Measurements from ENCODE around the gene SENP2. TPM values are rescaled to one million over a fixed set of nuclear protein-coding genes. Genes with fewer than 3 reads are reported as not detected.

Gene SENP2
- total RNA-seq, 1 donor from 2014 or later: 44.6 TPM

DNA sequence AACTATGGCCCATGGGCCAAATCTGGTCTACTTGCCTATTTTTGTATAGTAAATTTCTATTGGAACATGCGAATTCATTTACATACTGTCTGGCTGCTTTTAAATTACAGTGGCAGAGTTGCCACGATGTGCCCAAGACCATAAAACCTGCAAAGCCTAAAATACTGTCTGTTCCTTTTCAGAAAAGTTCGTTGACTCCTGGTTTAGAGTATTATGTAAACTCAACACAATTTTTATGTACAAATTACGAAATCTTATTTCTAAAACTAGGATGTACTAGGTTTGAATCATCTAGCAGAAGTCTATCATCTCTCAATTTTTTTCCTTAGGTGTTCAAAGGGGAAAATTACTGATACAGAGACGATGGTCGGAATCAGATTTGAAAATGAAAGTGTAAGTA is 26.9 kb downstream of the SENP2 start:
- Histone ChIP-seq H3K4me3 (no peak overlapping the region), H3K36me3 (peaks cover 44 to 87% of the 10 kb centered on the region in 2 donors), H3K4me1 (no peaks in the 10 kb centered on the region), H3K27ac (no peak overlapping the region), H3K27me3 (no peaks in the 10 kb centered on the region), H3K9me3 (no peaks in the 10 kb centered on the region)
- intact Hi-C loops (cut with DNase I): no loop called here
- DNase-seq (ENCODE audit: low spot score in 2 of 2): no peak
- TF ChIP-seq, protein P1, sequence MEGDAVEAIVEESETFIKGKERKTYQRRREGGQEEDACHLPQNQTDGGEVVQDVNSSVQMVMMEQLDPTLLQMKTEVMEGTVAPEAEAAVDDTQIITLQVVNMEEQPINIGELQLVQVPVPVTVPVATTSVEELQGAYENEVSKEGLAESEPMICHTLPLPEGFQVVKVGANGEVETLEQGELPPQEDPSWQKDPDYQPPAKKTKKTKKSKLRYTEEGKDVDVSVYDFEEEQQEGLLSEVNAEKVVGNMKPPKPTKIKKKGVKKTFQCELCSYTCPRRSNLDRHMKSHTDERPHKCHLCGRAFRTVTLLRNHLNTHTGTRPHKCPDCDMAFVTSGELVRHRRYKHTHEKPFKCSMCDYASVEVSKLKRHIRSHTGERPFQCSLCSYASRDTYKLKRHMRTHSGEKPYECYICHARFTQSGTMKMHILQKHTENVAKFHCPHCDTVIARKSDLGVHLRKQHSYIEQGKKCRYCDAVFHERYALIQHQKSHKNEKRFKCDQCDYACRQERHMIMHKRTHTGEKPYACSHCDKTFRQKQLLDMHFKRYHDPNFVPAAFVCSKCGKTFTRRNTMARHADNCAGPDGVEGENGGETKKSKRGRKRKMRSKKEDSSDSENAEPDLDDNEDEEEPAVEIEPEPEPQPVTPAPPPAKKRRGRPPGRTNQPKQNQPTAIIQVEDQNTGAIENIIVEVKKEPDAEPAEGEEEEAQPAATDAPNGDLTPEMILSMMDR (IDR thresholded peaks at IDR 0.05): no peak

DNA sequence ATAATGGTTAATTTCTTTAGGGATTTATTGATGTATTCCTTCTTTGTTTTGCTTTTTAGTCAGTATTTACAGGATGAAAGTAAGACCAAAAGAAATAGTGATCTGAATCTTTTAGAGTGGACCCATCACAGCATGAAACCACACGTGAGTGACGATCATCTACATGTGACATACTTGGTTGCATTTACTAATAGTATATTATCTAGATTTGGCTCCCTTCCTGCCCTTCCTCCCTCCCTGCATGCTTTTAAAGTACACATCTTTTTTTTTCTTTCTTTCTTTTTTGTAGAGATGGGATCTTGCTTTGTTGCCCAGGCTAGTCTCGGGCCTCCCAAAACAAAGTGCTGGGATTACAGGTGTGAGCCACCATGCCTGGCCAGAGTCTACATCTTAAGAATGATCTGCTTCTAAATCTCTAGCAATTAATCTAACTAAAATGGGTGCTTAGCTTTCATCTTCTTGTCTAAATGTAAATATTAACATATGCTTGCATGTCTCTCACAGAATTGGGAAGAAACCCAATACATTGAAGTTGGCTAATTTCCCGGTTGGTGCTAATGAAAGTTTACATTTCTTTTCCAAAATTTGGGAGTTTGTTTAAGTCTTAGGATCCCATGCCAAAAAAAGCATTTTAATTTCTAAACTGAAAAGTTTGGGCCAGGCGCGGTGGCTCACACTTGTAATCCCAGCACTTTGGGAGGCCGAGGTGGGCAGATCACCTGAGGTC is 38.0 kb downstream of the SENP2 start:
- intact Hi-C loops (cut with DNase I): no loop called here
- Histone ChIP-seq H3K27me3 (no peaks in the 10 kb centered on the region), H3K4me3 (no peak overlapping the region), H3K27ac (no peak overlapping the region), H3K36me3 (peaks cover 61 to 82% of the 10 kb centered on the region in 2 donors), H3K4me1 (no peaks in the 10 kb centered on the region), H3K9me3 (no peaks in the 10 kb centered on the region)
- no peak for DNase-seq (ENCODE audit: low spot score in 2 of 2)
- TF ChIP-seq, protein P1 (IDR thresholded peaks at IDR 0.05): no peak

DNA sequence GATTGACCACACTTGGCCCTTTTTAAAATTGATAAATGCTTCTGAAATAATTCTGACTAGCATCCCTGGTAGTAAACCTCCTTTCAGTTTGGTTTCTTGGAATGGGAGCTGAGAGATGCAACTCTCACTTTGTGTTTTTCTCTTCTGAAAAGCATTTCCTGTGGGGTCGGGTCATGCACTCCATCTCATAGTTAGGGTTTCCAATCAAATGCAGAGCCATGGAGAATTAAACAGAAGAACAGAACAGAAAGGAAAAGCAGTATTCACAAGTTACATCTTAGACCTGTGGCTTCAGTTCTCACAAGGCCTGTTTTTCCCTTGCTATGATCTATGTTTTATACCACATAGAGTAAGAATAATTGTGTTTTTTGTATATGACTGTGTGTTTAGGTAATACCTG is 39.7 kb downstream of the SENP2 start:
- intact Hi-C loops (cut with DNase I): no loop called here
- Histone ChIP-seq H3K4me1 (no peaks in the 10 kb centered on the region), H3K9me3 (no peaks in the 10 kb centered on the region), H3K27me3 (no peaks in the 10 kb centered on the region), H3K27ac (no peak overlapping the region), H3K36me3 (peaks cover 58 to 75% of the 10 kb centered on the region in 2 donors), H3K4me3 (no peak overlapping the region)
- DNase-seq (ENCODE audit: low spot score in 2 of 2): no peak
- TF ChIP-seq, protein P1 (IDR thresholded peaks at IDR 0.05): no peak

DNA sequence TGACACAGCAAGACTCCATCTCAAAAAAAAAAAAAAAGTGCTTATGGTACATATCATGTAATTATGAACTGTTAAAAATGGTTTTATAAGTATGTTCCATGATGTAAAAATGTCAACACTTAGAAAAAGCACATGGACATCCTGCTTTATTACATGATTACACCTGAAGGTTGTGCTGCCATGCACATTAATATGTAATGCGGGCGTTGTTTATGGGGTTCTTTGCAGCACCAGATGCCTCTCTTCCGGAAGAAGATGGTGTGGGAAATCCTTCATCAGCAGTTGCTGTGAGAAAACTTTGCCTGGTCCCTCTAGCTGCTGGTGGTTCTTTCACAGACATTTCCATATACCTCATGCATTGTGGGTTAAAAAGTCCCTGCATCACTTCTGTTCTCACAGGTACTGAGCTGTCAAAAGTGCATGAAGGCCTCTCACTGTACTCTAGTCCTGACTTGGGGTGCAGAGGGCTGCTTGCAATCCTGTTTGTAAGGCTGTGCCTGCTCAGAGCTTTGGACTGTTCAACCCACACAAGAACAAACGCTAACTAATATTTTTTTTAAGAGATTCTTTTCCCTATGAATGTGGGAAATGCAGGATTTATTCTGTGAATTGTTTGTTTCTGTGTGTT is 43.6 kb downstream of the SENP2 start:
- peaks cover 37 to 50% of the 10 kb centered on the region in 2 donors for H3K36me3 ChIP-seq
- DNase-seq (ENCODE audit: low spot score in 2 of 2): no peak
- no peak overlapping the region for H3K27ac ChIP-seq
- intact Hi-C loops (cut with DNase I): no loop called here
- TF ChIP-seq, protein P1 (IDR thresholded peaks at IDR 0.05): no peak
- no peaks in the 10 kb centered on the region for H3K4me1 ChIP-seq
- H3K4me3 ChIP-seq: no peak overlapping the region
- no peaks in the 10 kb centered on the region for H3K27me3 ChIP-seq
- no peaks in the 10 kb centered on the region for H3K9me3 ChIP-seq

DNA sequence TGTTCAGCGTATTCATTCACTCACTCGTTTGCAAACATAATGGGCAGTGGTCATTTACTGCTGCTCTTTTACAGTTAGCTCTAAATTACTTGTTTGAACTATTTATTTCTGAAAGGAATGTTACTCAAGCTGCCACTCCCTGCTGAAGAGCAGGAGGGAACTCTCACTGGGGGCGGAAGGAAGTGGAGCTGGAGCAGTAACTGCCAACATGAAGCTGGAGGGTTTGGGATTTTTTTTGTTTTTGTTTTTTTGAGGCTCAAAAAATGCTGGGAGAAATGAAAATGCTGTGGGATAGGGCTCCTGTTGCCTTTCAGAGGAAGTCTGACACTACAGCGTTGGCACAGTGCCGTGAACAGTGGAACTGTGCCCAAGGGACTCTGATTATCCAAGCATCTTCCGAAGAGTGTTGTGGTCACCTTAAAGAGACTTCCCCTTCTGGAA is 44.1 kb downstream of the SENP2 start:
- TF ChIP-seq, protein P1 (IDR thresholded peaks at IDR 0.05): no peak
- no peaks in the 10 kb centered on the region for H3K4me1 ChIP-seq
- peaks cover 34 to 45% of the 10 kb centered on the region in 2 donors for H3K36me3 ChIP-seq

More for the DNA sequence above, 44.1 kb downstream of the SENP2 start:
- H3K27ac ChIP-seq: no peak overlapping the region
- intact Hi-C loops (cut with DNase I): no loop called here
- H3K4me3 ChIP-seq: no peak overlapping the region
- no peaks in the 10 kb centered on the region for H3K27me3 ChIP-seq
- H3K9me3 ChIP-seq: no peaks in the 10 kb centered on the region
- no peak for DNase-seq (ENCODE audit: low spot score in 2 of 2)

Measured in ascending aorta (tissue), 2 donors.